ENCODE data around the gene TOP2B. TPM values are rescaled to one million over a fixed set of nuclear protein-coding genes. Genes with fewer than 3 reads are reported as not detected.
A peak's percentile ranks its signal among the peaks of the same experiment; 100 is the strongest.

Gene TOP2B
- total RNA-seq (2022) (77.8 and 88.7 TPM in 2 replicates), Bru-seq, nascent RNA (percentile 87 among the genes with signal in this experiment), BruChase-seq, experiment 1, labeled RNA remaining after a 6-hour chase (percentile 91 among the genes with signal in this experiment), BruChase-seq, experiment 2, labeled RNA remaining after a 2-hour chase (percentile 88 among the genes with signal in this experiment)
- long read RNA-seq, full-length matches to known transcripts = 130 of 172 reads
- long read RNA-seq, partial matches to known transcripts = 12 of 172 reads
- long read RNA-seq, other reads (novel, unspliced or antisense) = 30 of 172 reads

- Mint-ChIP-seq H3K4me1 (ENCODE audit: insufficient read depth, unreplicated experiment) (peaks cover 23% of the 10 kb centered on the region), H3K9me3 (ENCODE audit: unreplicated experiment) (no peaks in the 10 kb centered on the region), H3K27me3 (ENCODE audit: insufficient read depth, unreplicated experiment) (no peaks in the 10 kb centered on the region), H3K4me3 (ENCODE audit: unreplicated experiment) (peak within 1 kb of the TSS; percentile 99), H3K27ac (ENCODE audit: low read depth, unreplicated experiment) (peak within 1 kb of the TSS; percentile 96), H3K36me3 (ENCODE audit: insufficient read depth, unreplicated experiment) (no peaks in the 10 kb centered on the region)
- intact Hi-C loops (cut with micrococcal nuclease) = loop anchor here (2.0 to 5.0 kb wide), 4 partner anchors 118 to 297 kb away; partner anchors contain the start of gene NGLY1
- TF ChIP-seq CTCF (IDR thresholded peaks at IDR 0.05; ENCODE audit: unreplicated experiment) = no peak
- DNase-seq (ENCODE audit: unreplicated experiment) = peak; percentile 95
- BruUV-seq (replicated peaks) = no TSS peak
- ChIA-PET CTCF (no interaction called here), POLR2A (interaction anchor here (1.0 to 5.2 kb wide), 3 partner anchors 17 to 119 kb away, joined by 4 to 41 read pairs (median 4); partner anchors contain the start of gene NGLY1)
These were observed at the start of gene TOP2B for GRCh38 chr3:25664812-25665314. Gene TOP2B, minus strand, starts transcription at chr3:25664907. Its CDS starts 610 bp downstream, at chr3:25664297.

- no peak for TF ChIP-seq CTCF (IDR thresholded peaks at IDR 0.05; ENCODE audit: unreplicated experiment)
These were observed 48.8 kb upstream of the TOP2B start for GRCh38 chr3:25713341-25713985.

GRCh38 chr3:25711090-25711489 lies 46.4 kb upstream of the TOP2B start:
- ChIA-PET CTCF (interaction anchor here (0.7 kb wide), 1 partner anchor 63 kb away, joined by 3 read pairs; no protein-coding TSS in a partner anchor), POLR2A (interaction anchor here (1.5 kb wide), 1 partner anchor 17 kb away, joined by 3 read pairs; no protein-coding TSS in a partner anchor)
- Mint-ChIP-seq H3K36me3 (ENCODE audit: insufficient read depth, unreplicated experiment) (no peaks in the 10 kb centered on the region), H3K4me1 (ENCODE audit: insufficient read depth, unreplicated experiment) (no peaks in the 10 kb centered on the region), H3K9me3 (ENCODE audit: unreplicated experiment) (peaks cover 6% of the 10 kb centered on the region), H3K27me3 (ENCODE audit: insufficient read depth, unreplicated experiment) (no peaks in the 10 kb centered on the region), H3K4me3 (ENCODE audit: unreplicated experiment) (no peak overlapping the region), H3K27ac (ENCODE audit: low read depth, unreplicated experiment) (no peak overlapping the region)
- DNase-seq (ENCODE audit: unreplicated experiment) = no peak
- no TSS peak for BruUV-seq (replicated peaks)
- TF ChIP-seq CTCF (IDR thresholded peaks at IDR 0.05; ENCODE audit: unreplicated experiment) = no peak
- intact Hi-C loops (cut with micrococcal nuclease) = no loop called here

More at GRCh38 chr3:25713341-25713985, 48.8 kb upstream of the TOP2B start:
- BruUV-seq (replicated peaks) = no TSS peak
- H3K36me3 Mint-ChIP-seq (ENCODE audit: insufficient read depth, unreplicated experiment) = no peaks in the 10 kb centered on the region
- H3K4me3 Mint-ChIP-seq (ENCODE audit: unreplicated experiment) = no peak overlapping the region
- POLR2A ChIA-PET = interaction anchor here (0.6 to 0.7 kb wide), 2 partner anchors 23 to 1402 kb away, joined by 3 to 6 read pairs; no protein-coding TSS in a partner anchor
- CTCF ChIA-PET = no interaction called here
- H3K27me3 Mint-ChIP-seq (ENCODE audit: insufficient read depth, unreplicated experiment) = no peaks in the 10 kb centered on the region
- peaks cover 6% of the 10 kb centered on the region for H3K9me3 Mint-ChIP-seq (ENCODE audit: unreplicated experiment)
- H3K4me1 Mint-ChIP-seq (ENCODE audit: insufficient read depth, unreplicated experiment) = no peaks in the 10 kb centered on the region
- intact Hi-C loops (cut with micrococcal nuclease) = no loop called here
- peak; percentile 13 for DNase-seq (ENCODE audit: unreplicated experiment)
- H3K27ac Mint-ChIP-seq (ENCODE audit: low read depth, unreplicated experiment) = no peak overlapping the region

- Mint-ChIP-seq H3K27me3 (ENCODE audit: insufficient read depth, unreplicated experiment) (no peaks in the 10 kb centered on the region), H3K36me3 (ENCODE audit: insufficient read depth, unreplicated experiment) (no peaks in the 10 kb centered on the region), H3K4me1 (ENCODE audit: insufficient read depth, unreplicated experiment) (no peaks in the 10 kb centered on the region), H3K27ac (ENCODE audit: low read depth, unreplicated experiment) (no peak overlapping the region), H3K4me3 (ENCODE audit: unreplicated experiment) (no peak overlapping the region), H3K9me3 (ENCODE audit: unreplicated experiment) (peaks cover 6% of the 10 kb centered on the region)
- BruUV-seq (replicated peaks) = no TSS peak
- POLR2A ChIA-PET = no interaction called here
- CTCF ChIA-PET = interaction anchor here (0.7 kb wide), 1 partner anchor 19 kb away, joined by 3 read pairs; no protein-coding TSS in a partner anchor
- no peak for TF ChIP-seq CTCF (IDR thresholded peaks at IDR 0.05; ENCODE audit: unreplicated experiment)
- intact Hi-C loops (cut with micrococcal nuclease) = no loop called here
- no peak for DNase-seq (ENCODE audit: unreplicated experiment)
These were observed 43.3 kb upstream of the TOP2B start for GRCh38 chr3:25708036-25708435.
